IMR-90 (cell line): Measurements from ENCODE around the gene DNM1.

Source experiments
- BHLHE40 ChIP-seq: fragments of 150-350 bp; IDR thresholded peaks from 2 replicates; pipeline ENCODE4 v1.6.1; 2016; ENCODE audit warnings: mild to moderate bottlenecking, low read depth, low read length
- CEBPB ChIP-seq: IDR thresholded peaks from 2 replicates; pipeline ENCODE4 v1.6.1; 2012; ENCODE audit warnings: low read depth, low read length, improper control_type of control experiment
- CHD1 ChIP-seq: IDR thresholded peaks from 2 replicates; pipeline ENCODE4 v1.6.1; 2012; ENCODE audit warnings: low read depth, low read length, improper control_type of control experiment
- CTCF ChIP-seq: conservative IDR thresholded peaks from 2 replicates; pipeline ENCODE4 v1.5.1; 2012; ENCODE audit warnings: mild to moderate bottlenecking, low read depth, low read length, improper control_type of control experiment
- FOS ChIP-seq: fragments of 150-350 bp; IDR thresholded peaks from 2 replicates; pipeline ENCODE4 v1.6.1; 2016; ENCODE audit warnings: low read depth, low read length
- MAFK ChIP-seq: IDR thresholded peaks from 2 replicates; pipeline ENCODE4 v1.6.1; 2012; ENCODE audit warnings: low read depth, low read length, improper control_type of control experiment
- MAZ ChIP-seq: IDR thresholded peaks from 2 replicates; pipeline ENCODE4 v1.6.1; 2012; ENCODE audit warnings: low read depth, mild to moderate bottlenecking, low read length, improper control_type of control experiment, moderate library complexity, borderline replicate concordance
- MXI1 ChIP-seq: IDR thresholded peaks from 2 replicates; pipeline ENCODE4 v1.6.1; 2012; ENCODE audit warnings: low read depth, mild to moderate bottlenecking, low read length, moderate library complexity, borderline replicate concordance
- POLR2A ChIP-seq: IDR thresholded peaks from 2 replicates; pipeline ENCODE4 v1.6.1; 2012; ENCODE audit warnings: mild to moderate bottlenecking, low read depth, low read length
- RAD21 ChIP-seq: IDR thresholded peaks from 2 replicates; pipeline ENCODE4 v1.6.1; 2012; ENCODE audit warnings: low read length, improper control_type of control experiment
- RCOR1 ChIP-seq: IDR thresholded peaks from 2 replicates; pipeline ENCODE4 v1.6.1; 2012; ENCODE audit warnings: mild to moderate bottlenecking, low read length, improper control_type of control experiment; ENCODE audit not compliant: insufficient replicate concordance
- SMC3 ChIP-seq: fragments of 150-350 bp; IDR thresholded peaks from 2 replicates; pipeline ENCODE4 v1.6.1; 2016; ENCODE audit warnings: low read depth, mild to moderate bottlenecking, antibody characterized with exemption, low read length, moderate library complexity
- TF ChIP-seq, protein P1 (sequence below): fragments of 150-350 bp; IDR thresholded peaks from 2 replicates; pipeline ENCODE4 v1.6.1; 2017; ENCODE audit warnings: mild to moderate bottlenecking, antibody characterized with exemption, low read length, low read depth

- TF ChIP-seq POLR2A (no peak), CTCF (no peak), MXI1 (no peak), MAZ (no peak), SMC3 (no peak), MAFK (no peak), BHLHE40 (no peak), RAD21 (no peak), CHD1 (no peak), RCOR1 (no peak), CEBPB (no peak), FOS (no peak)
- TF ChIP-seq, protein P1, sequence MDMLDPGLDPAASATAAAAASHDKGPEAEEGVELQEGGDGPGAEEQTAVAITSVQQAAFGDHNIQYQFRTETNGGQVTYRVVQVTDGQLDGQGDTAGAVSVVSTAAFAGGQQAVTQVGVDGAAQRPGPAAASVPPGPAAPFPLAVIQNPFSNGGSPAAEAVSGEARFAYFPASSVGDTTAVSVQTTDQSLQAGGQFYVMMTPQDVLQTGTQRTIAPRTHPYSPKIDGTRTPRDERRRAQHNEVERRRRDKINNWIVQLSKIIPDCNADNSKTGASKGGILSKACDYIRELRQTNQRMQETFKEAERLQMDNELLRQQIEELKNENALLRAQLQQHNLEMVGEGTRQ = no peak
These were observed 543 bp upstream of the DNM1 start for GRCh38 chr9:128202648-128203023.
